Caki2 (cell line): ENCODE measurements around the gene OR8I2. TPM values are rescaled to one million over a fixed set of nuclear protein-coding genes. Genes with fewer than 3 reads are reported as not detected.
"Not testable (repeated sequence)": the region's sequence is repeated elsewhere in the genome, so short reads cannot be mapped to it uniquely, and the experiment has no call there.

Source experiments
- DNase-seq: peaks from one replicate; pipeline ENCODE4 v3.0.0-alpha.2; 2015; ENCODE audit warnings: low read depth
- in situ Hi-C: cut with HindIII; loops from 2 replicates; pipeline ENCODE4 v1.10.0; 2016; ENCODE audit warnings: low sequenced_read_pairs, low pct_unique_long_range_greater_than_20kb, mixed read lengths
- total RNA-seq: library from RNA; depleted of rRNA; stranded (reverse); fragments of >200 nt; shearing (Covaris generic); gene quantifications from 2 replicates; pipeline ENCODE4 v1.2.3, GENCODE V29; 2014; ENCODE audit warnings: low replicate concordance; rRNA removed

Gene OR8I2
- not detected in 2 replicates for total RNA-seq

GRCh38 chr11:56093008-56093407 lies at the start of gene OR8I2:
Gene OR8I2, plus strand, starts transcription at chr11:56093308. Its CDS starts 0 bp downstream, at chr11:56093308.
- in situ Hi-C loops = no loop called here

DNA sequence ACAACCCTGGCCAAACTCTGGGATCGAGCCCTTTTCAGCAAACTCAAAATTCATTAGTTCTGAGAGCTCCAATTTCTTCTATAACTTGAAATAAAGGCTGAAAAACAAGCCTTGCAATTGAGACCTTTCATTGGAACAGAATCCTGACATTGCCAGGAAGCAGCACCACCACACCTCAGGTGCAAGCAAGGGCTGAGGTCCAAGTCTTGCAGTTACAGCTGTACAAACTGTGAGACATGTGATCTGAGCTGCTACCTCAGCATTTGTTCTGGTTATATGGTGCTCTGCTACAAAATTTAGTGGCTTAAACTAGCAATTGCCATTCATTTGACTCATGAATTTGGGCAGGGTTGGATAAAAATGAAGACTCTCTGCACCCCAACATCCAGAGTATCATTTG lies 47.6 kb upstream of the OR8I2 start:
- DNase-seq = no peak
- in situ Hi-C loops = no loop called here

More at GRCh38 chr11:56093008-56093407, at the start of gene OR8I2:
- DNase-seq = no peak

DNA sequence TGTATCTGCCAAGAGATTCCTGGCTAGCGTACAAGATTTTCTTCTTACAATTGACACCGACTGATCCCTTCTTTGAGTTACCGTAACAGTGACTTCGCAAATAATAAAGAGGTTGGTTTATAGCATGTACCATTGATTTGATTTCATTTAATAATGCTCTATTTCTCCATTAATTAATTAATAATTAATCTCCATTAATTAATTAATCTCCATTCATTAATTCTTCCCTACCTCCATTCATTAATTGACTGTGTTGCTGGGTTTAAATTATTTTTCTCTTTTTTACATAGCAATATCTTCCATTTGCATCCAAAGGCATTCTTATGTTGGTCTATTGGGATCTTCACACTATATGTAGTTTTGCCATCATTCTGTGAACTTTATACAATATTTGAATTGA lies 44.6 kb upstream of the OR8I2 start:
- no peak for DNase-seq
- in situ Hi-C loops = no loop called here

DNA sequence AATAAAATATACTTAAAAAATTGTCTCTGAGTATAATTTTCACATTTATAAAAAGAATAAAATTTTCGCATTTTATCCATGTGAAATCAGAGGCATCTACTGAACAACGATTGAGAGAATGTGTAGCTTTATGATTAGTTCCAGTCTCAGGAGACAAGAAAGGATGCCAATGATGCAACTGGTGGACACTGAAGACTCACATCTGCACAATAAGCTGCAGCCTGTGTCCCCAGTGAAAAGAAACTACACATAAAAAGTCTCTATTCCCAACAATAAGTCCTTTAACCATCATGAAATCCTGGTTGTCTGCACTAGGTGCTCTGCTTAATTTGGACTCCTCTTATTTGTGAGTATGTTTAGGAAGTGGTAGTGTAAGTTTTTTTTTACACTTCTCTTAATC lies 43.6 kb upstream of the OR8I2 start:
- no peak for DNase-seq

GRCh38 chr11:56056366-56056765 lies 36.7 kb upstream of the OR8I2 start:
- DNase-seq, in situ Hi-C loops: not testable (repeated sequence)

More for the DNA sequence above, 43.6 kb upstream of the OR8I2 start:
- in situ Hi-C loops = no loop called here

DNA sequence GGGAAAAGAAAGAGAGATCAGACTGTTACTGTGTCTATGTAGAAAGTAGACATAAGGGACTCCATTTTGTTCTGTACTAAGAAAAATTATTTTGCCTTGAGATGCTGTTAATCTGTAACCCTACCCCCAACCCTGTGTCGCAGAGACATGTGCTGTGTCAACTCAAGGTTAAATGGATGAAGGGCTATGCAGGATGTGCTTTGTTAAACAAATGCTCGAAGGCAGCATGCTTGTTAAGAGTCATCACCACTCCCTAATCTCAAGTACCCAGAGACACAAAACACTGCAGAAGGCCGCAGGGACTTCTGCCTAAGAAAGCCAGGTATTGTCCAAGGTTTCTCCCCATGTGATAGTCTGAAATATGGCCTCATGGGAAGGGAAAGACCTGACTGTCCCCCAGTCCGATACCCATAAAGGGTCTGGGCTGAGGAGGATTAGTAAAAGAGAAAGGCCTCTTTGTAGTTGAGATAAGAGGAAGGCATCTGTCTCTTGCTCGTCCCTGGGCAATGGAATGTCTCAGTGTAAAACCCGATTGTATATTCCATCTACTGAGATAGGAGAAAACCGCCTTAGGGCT lies 35.4 kb upstream of the OR8I2 start:
- DNase-seq, in situ Hi-C loops: not testable (repeated sequence)

- DNase-seq, in situ Hi-C loops: not testable (repeated sequence)
Measured at GRCh38 chr11:56058260-56058780, 34.8 kb upstream of the OR8I2 start.

GRCh38 chr11:56066980-56067379 lies 26.1 kb upstream of the OR8I2 start:
- in situ Hi-C loops = no loop called here

DNA sequence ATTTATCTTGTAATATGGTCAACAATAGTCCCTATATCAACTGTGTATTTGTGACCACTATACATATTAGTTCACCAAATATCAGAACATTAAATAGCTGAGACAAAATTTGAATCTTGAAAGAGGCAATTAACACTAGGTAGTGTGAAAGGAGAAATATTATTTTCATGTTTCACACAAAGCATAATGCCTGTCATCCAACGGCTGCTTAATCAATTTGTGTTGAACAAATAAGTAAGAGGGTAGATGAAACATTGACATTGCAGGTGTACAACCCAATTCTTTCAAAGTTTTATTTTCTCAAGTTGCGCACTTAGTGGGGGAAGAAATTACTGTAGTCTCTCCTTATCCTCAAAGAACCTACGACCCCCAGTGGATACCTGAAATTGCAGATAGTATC lies 3.4 kb upstream of the OR8I2 start:
- in situ Hi-C loops = no loop called here

More at GRCh38 chr11:56066980-56067379, 26.1 kb upstream of the OR8I2 start:
- DNase-seq = no peak

DNA sequence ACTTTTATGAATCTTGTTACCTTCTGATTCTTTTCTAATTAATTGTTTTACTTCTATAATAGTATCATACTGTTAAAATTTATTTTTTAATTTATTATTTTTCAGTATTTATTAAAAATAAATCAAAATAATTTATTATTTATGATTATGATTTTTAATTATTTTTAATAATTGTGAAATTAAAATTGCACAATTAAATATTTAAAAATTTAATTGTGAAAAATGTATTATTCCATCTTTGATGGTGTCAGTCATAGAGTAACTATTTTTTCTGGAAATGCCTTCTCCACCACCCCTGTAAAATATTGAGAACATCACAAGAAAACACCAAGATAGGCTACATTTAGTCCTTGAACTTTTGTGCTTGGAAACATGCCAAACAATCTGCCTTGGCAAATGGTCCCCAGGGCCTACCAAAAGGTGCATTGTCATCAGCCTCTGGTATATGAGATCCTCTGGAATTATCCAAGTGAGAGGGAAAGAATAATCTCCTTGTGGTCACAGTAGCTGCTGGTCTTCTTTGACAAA lies 10.2 kb downstream of the OR8I2 start, which contains the start of gene OR8H2:
TSS of gene OR8H2 (plus strand) at position 478 of the 528 bp plus-strand sequence. CDS start 1,356 bp downstream, outside the sequence.
- in situ Hi-C loops = no loop called here
- no peak for DNase-seq

More for the DNA sequence above, 3.4 kb upstream of the OR8I2 start:
- no peak for DNase-seq

DNA sequence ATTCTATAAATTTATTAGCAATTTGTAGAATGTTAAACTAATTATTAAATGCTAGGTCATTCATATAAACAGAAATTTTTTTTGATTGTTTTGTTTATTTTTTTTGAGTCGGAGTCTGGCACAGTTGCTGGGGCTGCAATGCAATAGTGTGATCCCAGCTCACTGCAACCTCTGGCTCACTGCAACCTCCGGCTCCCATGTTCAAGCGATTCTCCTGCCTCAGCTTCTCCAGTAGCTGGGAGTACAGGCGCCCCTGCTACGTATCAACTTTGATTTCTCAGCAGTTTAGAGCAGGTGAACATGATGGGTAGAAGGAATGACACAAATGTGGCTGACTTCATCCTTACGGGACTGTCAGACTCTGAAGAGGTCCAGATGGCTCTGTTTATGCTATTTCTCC lies 29.0 kb downstream of the OR8I2 start, which contains the start of gene OR8H3:
TSS of gene OR8H3 (plus strand) at position 301 of the 400 bp plus-strand sequence. CDS start at position 301, 0 bp downstream.
- in situ Hi-C loops = no loop called here

GRCh38 chr11:56140151-56140661 lies 47.1 kb downstream of the OR8I2 start, which contains the start of gene OR8J3:
Gene OR8J3, minus strand, starts transcription at chr11:56140201. Its CDS starts 2,483 bp downstream, at chr11:56137718.
- DNase-seq = no peak
- in situ Hi-C loops = no loop called here

More for the DNA sequence above, 29.0 kb downstream of the OR8I2 start, which contains the start of gene OR8H3:
- no peak for DNase-seq

DNA sequence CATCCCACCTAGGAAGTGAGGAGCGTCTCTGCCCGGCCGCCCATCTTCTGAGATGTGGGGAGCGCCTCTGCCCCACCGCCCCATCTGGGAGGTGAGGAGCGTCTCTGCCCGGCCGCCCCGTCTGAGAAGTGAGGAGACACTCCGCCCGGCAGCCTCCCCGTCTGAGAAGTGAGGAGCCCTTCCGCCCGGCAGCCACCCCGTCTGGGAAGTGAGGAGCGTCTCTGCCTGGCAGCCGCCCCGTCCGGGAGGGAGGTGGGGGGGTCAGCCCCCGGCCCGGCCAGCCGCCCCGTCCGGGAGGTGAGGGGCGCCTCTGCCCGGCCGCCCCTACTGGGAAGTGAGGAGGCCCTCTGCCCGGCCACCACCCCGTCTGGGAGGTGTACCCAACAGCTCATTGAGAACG lies 50.6 kb downstream of the OR8I2 start:
- in situ Hi-C loops, DNase-seq: not testable (repeated sequence)

Other genes starting within 250 kb of the OR8I2 start
- not detected in 2 replicates for gene TRIM51, start 210.0 kb upstream of the OR8I2 start, total RNA-seq
- gene OR5W2, start 178.7 kb upstream of the OR8I2 start, total RNA-seq = not detected in 2 replicates
- not detected in 2 replicates for gene OR5I1, start 156.9 kb upstream of the OR8I2 start, total RNA-seq
- gene OR10AG1, start 123.4 kb upstream of the OR8I2 start, total RNA-seq = not detected in 2 replicates
- gene OR5F1, start 98.7 kb upstream of the OR8I2 start, total RNA-seq = not detected in 2 replicates
- gene OR5AS1, start 65.7 kb upstream of the OR8I2 start, total RNA-seq = not detected in 2 replicates
- gene OR8H2, start 10.4 kb downstream of the OR8I2 start, total RNA-seq = not detected in 2 replicates
- gene OR8H3, start 29.1 kb downstream of the OR8I2 start, total RNA-seq = not detected in 2 replicates
- not detected in 2 replicates for gene OR8J3, start 46.9 kb downstream of the OR8I2 start, total RNA-seq
- not detected in 2 replicates for gene OR8K5, start 67.0 kb downstream of the OR8I2 start, total RNA-seq
- not detected in 2 replicates for gene OR5J2, start 83.3 kb downstream of the OR8I2 start, total RNA-seq
- gene OR5T2, start 140.9 kb downstream of the OR8I2 start, total RNA-seq = not detected in 2 replicates
- not detected in 2 replicates for gene OR5T3, start 158.9 kb downstream of the OR8I2 start, total RNA-seq
- gene OR5T1, start 180.8 kb downstream of the OR8I2 start, total RNA-seq = not detected in 2 replicates
- gene OR8H1, start 198.9 kb downstream of the OR8I2 start, total RNA-seq = not detected in 2 replicates
- gene OR8K3, start 221.8 kb downstream of the OR8I2 start, total RNA-seq = not detected in 2 replicates